Measurements from ENCODE around the gene RPL22.

- no peak for TF ChIP-seq CTCF (IDR thresholded peaks at IDR 0.05)
- TF ChIP-seq EP300 (IDR thresholded peaks at IDR 0.05) = no peak
These were observed 56.0 kb downstream of the RPL22 start for GRCh38 chr1:6143395-6143794.

Measured in tibial nerve (tissue), 4 donors.